SK-N-MC (cell line): ENCODE results near the gene PCCA.

Experiments
- EZH2 ChIP-seq: fragments of 200-600 bp; sonication (generic); IDR thresholded peaks from one replicate; pipeline ENCODE4 v1.6.1; 2017; ENCODE audit warnings: antibody characterized with exemption
- FOXP2 ChIP-seq: optimal IDR thresholded peaks from 2 replicates; pipeline ENCODE3; 2011; ENCODE audit warnings: mild to moderate bottlenecking, moderate library complexity; ENCODE audit not compliant: insufficient read depth; ENCODE audit errors: extremely low read length, control extremely low read depth
- POLR2AphosphoS5 ChIP-seq: IDR thresholded peaks from 2 replicates; pipeline ENCODE4 v1.6.1; 2012; ENCODE audit warnings: mild to moderate bottlenecking, low read depth, low read length, borderline replicate concordance

DNA sequence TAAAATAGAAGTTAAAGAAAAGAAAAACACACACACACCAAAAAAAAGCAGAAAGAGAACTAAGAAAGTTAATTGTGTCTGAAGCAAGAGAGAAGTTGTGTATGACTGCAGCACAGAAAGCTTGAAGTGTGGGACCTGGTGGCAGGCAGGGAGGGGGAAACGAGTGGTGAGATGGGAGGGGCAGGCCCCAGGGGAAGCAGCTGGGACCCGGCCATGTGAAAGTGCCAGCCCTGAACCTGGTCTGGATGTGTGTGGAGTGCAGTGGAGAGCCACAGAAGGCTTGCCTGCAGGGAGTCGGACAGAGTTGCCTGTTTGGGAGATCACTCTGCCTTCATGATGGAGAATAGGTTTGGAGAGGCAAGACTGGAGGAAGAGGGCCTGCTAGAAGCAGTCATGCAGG, 300.7 kb downstream of the PCCA start:
- TF ChIP-seq POLR2AphosphoS5 (no peak), EZH2 (no peak), FOXP2 (no peak)
